Measurements from ENCODE around the gene NUDT4. TPM values are rescaled to one million over a fixed set of nuclear protein-coding genes. Genes with fewer than 3 reads are reported as not detected.
A peak's percentile ranks its signal among the peaks of the same experiment; 100 is the strongest.

NUDT4 gene
- total RNA-seq, 1 experiment from 2014 or later, result 56.5 TPM

DNA sequence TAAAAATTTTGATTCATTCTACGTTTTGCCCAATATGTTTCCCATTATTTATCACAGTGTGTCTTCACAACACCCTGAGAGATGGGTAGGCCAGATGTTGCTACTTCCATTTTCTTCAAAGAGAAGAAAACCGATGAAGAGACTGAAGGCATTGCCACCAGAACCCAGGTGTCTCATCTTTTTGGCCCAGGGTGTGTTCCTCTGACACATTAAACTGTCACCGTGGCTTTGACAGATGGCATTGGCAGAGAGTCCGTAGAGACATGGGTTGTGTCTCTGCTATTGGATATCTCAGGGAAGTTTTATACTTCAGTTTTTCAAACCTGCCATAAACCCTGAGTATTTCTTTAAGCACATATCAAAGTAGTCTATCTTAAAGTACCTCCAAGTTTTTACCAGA is 11.3 kb upstream of the NUDT4 start:
- DNase-seq (ENCODE audit: low spot score), result no peak
- peaks cover 7% of the 10 kb centered on the region; the same call in 1 of the 2 replicates for H3K9me3 Mint-ChIP-seq

DNA sequence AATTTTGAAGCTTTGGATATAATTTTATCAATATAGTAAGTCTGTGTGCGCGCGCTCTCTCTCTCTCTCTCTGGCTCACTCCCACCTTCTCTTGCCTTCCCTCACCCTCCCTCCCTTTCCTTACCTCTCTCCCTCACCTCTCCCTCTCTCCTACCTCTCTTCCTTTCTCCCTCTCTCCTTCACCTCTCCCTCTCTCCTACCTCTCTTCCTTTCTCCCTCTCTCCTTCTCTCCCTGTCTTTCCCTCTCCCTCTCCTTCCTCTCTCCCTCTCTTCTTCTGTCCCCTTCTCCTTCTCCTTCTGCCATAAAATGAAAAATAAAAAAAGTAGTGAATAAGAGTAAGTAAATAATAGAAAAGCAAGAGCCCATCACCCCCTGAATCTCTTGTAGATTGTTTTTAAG is 9.0 kb upstream of the NUDT4 start:
- CTCF ChIA-PET, result no interaction called here
- peak overlapping the region; percentile 2; the same call in 1 of the 2 replicates for H3K4me3 Mint-ChIP-seq
- POLR2A ChIA-PET, result interaction anchor here (0.6 kb wide), 1 partner anchor 239 kb away, joined by 3 read pairs; no protein-coding TSS in a partner anchor
- TF ChIP-seq, protein P1, sequence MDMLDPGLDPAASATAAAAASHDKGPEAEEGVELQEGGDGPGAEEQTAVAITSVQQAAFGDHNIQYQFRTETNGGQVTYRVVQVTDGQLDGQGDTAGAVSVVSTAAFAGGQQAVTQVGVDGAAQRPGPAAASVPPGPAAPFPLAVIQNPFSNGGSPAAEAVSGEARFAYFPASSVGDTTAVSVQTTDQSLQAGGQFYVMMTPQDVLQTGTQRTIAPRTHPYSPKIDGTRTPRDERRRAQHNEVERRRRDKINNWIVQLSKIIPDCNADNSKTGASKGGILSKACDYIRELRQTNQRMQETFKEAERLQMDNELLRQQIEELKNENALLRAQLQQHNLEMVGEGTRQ (CRISPR knock-in tag; IDR thresholded peaks at IDR 0.05), result no peak
- TF ChIP-seq ZNF423 (CRISPR knock-in tag; IDR thresholded peaks at IDR 0.05), result no peak
- TF ChIP-seq TCF7 (CRISPR knock-in tag; IDR thresholded peaks at IDR 0.05; ENCODE audit: low read depth), result no peak
- TF ChIP-seq, protein P2, sequence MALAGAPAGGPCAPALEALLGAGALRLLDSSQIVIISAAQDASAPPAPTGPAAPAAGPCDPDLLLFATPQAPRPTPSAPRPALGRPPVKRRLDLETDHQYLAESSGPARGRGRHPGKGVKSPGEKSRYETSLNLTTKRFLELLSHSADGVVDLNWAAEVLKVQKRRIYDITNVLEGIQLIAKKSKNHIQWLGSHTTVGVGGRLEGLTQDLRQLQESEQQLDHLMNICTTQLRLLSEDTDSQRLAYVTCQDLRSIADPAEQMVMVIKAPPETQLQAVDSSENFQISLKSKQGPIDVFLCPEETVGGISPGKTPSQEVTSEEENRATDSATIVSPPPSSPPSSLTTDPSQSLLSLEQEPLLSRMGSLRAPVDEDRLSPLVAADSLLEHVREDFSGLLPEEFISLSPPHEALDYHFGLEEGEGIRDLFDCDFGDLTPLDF (CRISPR knock-in tag; IDR thresholded peaks at IDR 0.05), result no peak
- TF ChIP-seq ZNF121 (CRISPR knock-in tag; IDR thresholded peaks at IDR 0.05), result no peak
- TF ChIP-seq, protein P3, sequence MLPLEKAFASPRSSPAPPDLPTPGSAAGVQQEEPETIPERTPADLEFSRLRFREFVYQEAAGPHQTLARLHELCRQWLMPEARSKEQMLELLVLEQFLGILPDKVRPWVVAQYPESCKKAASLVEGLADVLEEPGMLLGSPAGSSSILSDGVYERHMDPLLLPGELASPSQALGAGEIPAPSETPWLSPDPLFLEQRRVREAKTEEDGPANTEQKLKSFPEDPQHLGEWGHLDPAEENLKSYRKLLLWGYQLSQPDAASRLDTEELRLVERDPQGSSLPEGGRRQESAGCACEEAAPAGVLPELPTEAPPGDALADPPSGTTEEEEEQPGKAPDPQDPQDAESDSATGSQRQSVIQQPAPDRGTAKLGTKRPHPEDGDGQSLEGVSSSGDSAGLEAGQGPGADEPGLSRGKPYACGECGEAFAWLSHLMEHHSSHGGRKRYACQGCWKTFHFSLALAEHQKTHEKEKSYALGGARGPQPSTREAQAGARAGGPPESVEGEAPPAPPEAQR (CRISPR knock-in tag; IDR thresholded peaks at IDR 0.05), result no peak
- TF ChIP-seq, protein P4, sequence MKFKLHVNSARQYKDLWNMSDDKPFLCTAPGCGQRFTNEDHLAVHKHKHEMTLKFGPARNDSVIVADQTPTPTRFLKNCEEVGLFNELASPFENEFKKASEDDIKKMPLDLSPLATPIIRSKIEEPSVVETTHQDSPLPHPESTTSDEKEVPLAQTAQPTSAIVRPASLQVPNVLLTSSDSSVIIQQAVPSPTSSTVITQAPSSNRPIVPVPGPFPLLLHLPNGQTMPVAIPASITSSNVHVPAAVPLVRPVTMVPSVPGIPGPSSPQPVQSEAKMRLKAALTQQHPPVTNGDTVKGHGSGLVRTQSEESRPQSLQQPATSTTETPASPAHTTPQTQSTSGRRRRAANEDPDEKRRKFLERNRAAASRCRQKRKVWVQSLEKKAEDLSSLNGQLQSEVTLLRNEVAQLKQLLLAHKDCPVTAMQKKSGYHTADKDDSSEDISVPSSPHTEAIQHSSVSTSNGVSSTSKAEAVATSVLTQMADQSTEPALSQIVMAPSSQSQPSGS (CRISPR knock-in tag; IDR thresholded peaks at IDR 0.05; ENCODE audit: borderline replicate concordance, low read depth), result no peak
- no peak for TF ChIP-seq GTF2I (CRISPR knock-in tag; conservative IDR thresholded peaks at IDR 0.05)
- TF ChIP-seq SP1 (CRISPR knock-in tag; conservative IDR thresholded peaks at IDR 0.05), result no peak
- TF ChIP-seq ZNF396 (CRISPR knock-in tag; IDR thresholded peaks at IDR 0.05; ENCODE audit: borderline replicate concordance), result no peak

More for the DNA sequence above, 11.3 kb upstream of the NUDT4 start:
- POLR2A ChIA-PET, result no interaction called here
- no peak for ATAC-seq
- Mint-ChIP-seq H3K36me3 (peaks cover 4% of the 10 kb centered on the region; the same call in 1 of the 2 replicates), H3K4me1 (peaks cover 28% of the 10 kb centered on the region), H3K4me3 (no peak overlapping the region), H3K27me3 (ENCODE audit: low read depth) (no peaks in the 10 kb centered on the region), H3K27ac (no peak overlapping the region)
- TF ChIP-seq SOX15 (CRISPR knock-in tag; IDR thresholded peaks at IDR 0.05) (no peak), ZNF232 (CRISPR knock-in tag; IDR thresholded peaks at IDR 0.05) (no peak), GTF2I (CRISPR knock-in tag; conservative IDR thresholded peaks at IDR 0.05) (no peak), SP1 (CRISPR knock-in tag; conservative IDR thresholded peaks at IDR 0.05) (no peak), TEAD4 (CRISPR knock-in tag; IDR thresholded peaks at IDR 0.05) (no peak), ZNF138 (CRISPR knock-in tag; conservative IDR thresholded peaks at IDR 0.05) (no peak), RORB (CRISPR knock-in tag; IDR thresholded peaks at IDR 0.05) (no peak), JUN (CRISPR knock-in tag; IDR thresholded peaks at IDR 0.05) (no peak), NFATC4 (CRISPR knock-in tag; IDR thresholded peaks at IDR 0.05) (no peak), ZNF423 (CRISPR knock-in tag; IDR thresholded peaks at IDR 0.05) (no peak), HMGA2 (CRISPR knock-in tag; IDR thresholded peaks at IDR 0.05) (no peak), GABPB1 (CRISPR knock-in tag; IDR thresholded peaks at IDR 0.05) (no peak)
- TF ChIP-seq, protein P5, sequence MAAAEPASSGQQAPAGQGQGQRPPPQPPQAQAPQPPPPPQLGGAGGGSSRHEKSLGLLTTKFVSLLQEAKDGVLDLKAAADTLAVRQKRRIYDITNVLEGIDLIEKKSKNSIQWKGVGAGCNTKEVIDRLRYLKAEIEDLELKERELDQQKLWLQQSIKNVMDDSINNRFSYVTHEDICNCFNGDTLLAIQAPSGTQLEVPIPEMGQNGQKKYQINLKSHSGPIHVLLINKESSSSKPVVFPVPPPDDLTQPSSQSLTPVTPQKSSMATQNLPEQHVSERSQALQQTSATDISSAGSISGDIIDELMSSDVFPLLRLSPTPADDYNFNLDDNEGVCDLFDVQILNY (CRISPR knock-in tag; IDR thresholded peaks at IDR 0.05), result no peak
- TF ChIP-seq, protein P6, sequence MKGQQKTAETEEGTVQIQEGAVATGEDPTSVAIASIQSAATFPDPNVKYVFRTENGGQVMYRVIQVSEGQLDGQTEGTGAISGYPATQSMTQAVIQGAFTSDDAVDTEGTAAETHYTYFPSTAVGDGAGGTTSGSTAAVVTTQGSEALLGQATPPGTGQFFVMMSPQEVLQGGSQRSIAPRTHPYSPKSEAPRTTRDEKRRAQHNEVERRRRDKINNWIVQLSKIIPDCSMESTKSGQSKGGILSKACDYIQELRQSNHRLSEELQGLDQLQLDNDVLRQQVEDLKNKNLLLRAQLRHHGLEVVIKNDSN (CRISPR knock-in tag; IDR thresholded peaks at IDR 0.05), result no peak
- TF ChIP-seq, protein P7, sequence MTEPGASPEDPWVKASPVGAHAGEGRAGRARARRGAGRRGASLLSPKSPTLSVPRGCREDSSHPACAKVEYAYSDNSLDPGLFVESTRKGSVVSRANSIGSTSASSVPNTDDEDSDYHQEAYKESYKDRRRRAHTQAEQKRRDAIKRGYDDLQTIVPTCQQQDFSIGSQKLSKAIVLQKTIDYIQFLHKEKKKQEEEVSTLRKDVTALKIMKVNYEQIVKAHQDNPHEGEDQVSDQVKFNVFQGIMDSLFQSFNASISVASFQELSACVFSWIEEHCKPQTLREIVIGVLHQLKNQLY (CRISPR knock-in tag; IDR thresholded peaks at IDR 0.05), result no peak
- TF ChIP-seq, protein P8, sequence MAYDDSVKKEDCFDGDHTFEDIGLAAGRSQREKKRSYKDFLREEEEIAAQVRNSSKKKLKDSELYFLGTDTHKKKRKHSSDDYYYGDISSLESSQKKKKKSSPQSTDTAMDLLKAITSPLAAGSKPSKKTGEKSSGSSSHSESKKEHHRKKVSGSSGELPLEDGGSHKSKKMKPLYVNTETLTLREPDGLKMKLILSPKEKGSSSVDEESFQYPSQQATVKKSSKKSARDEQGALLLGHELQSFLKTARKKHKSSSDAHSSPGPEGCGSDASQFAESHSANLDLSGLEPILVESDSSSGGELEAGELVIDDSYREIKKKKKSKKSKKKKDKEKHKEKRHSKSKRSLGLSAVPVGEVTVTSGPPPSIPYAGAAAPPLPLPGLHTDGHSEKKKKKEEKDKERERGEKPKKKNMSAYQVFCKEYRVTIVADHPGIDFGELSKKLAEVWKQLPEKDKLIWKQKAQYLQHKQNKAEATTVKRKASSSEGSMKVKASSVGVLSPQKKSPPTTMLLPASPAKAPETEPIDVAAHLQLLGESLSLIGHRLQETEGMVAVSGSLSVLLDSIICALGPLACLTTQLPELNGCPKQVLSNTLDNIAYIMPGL (CRISPR knock-in tag; IDR thresholded peaks at IDR 0.05), result no peak
- TF ChIP-seq, protein P9, sequence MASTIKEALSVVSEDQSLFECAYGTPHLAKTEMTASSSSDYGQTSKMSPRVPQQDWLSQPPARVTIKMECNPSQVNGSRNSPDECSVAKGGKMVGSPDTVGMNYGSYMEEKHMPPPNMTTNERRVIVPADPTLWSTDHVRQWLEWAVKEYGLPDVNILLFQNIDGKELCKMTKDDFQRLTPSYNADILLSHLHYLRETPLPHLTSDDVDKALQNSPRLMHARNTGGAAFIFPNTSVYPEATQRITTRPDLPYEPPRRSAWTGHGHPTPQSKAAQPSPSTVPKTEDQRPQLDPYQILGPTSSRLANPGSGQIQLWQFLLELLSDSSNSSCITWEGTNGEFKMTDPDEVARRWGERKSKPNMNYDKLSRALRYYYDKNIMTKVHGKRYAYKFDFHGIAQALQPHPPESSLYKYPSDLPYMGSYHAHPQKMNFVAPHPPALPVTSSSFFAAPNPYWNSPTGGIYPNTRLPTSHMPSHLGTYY (CRISPR knock-in tag; IDR thresholded peaks at IDR 0.05), result no peak
- TF ChIP-seq, protein P10, sequence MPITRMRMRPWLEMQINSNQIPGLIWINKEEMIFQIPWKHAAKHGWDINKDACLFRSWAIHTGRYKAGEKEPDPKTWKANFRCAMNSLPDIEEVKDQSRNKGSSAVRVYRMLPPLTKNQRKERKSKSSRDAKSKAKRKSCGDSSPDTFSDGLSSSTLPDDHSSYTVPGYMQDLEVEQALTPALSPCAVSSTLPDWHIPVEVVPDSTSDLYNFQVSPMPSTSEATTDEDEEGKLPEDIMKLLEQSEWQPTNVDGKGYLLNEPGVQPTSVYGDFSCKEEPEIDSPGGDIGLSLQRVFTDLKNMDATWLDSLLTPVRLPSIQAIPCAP (CRISPR knock-in tag; IDR thresholded peaks at IDR 0.05), result no peak
- TF ChIP-seq, protein P11, sequence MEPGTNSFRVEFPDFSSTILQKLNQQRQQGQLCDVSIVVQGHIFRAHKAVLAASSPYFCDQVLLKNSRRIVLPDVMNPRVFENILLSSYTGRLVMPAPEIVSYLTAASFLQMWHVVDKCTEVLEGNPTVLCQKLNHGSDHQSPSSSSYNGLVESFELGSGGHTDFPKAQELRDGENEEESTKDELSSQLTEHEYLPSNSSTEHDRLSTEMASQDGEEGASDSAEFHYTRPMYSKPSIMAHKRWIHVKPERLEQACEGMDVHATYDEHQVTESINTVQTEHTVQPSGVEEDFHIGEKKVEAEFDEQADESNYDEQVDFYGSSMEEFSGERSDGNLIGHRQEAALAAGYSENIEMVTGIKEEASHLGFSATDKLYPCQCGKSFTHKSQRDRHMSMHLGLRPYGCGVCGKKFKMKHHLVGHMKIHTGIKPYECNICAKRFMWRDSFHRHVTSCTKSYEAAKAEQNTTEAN (CRISPR knock-in tag; IDR thresholded peaks at IDR 0.05), result no peak
- CTCF ChIA-PET, result no interaction called here

More for the DNA sequence above, 9.0 kb upstream of the NUDT4 start:
- peaks cover 10% of the 10 kb centered on the region for H3K9me3 Mint-ChIP-seq
- H3K4me1 Mint-ChIP-seq, result peaks cover 39% of the 10 kb centered on the region
- peaks cover 4% of the 10 kb centered on the region; the same call in 1 of the 2 replicates for H3K36me3 Mint-ChIP-seq
- ATAC-seq (peak; percentile 61), DNase-seq (ENCODE audit: low spot score) (no peak)
- H3K27ac Mint-ChIP-seq, result peak overlapping the region; percentile 71
- H3K27me3 Mint-ChIP-seq (ENCODE audit: low read depth), result no peaks in the 10 kb centered on the region
